Activated CD4-positive, alpha-beta memory T cell treated with anti-CD3 and anti-CD28 coated beads for 36 hours (primary cell): ENCODE data around the gene OGDHL. TPM values are rescaled to one million over a fixed set of nuclear protein-coding genes. Genes with fewer than 3 reads are reported as not detected.

Source experiments
- CTCF ChIA-PET: fragments of 350-600 bp; sonication (Branson Sonifier 250); formaldehyde crosslinking; loops from one replicate; lab custom pipeline; 2021; ENCODE audit warnings: antibody characterized with exemption, inconsistent platforms; lab: Charles Lee
- POLR2A ChIA-PET: fragments of 350-600 bp; sonication (Branson Sonifier 250); formaldehyde crosslinking; loops from one replicate; lab custom pipeline; 2021; ENCODE audit warnings: antibody characterized with exemption; lab: Charles Lee
- DNase-seq: peaks from one replicate; pipeline ENCODE4 v3.0.0-alpha.2; 2020
- H3K27ac Mint-ChIP-seq: one replicate; pipeline ENCODE4 v1.8.0; 2021; ENCODE audit warnings: mixed read lengths
- H3K27me3 Mint-ChIP-seq: one replicate; pipeline ENCODE4 v1.8.0; 2021; ENCODE audit warnings: mixed read lengths
- H3K36me3 Mint-ChIP-seq: one replicate; pipeline ENCODE4 v1.8.0; 2021; ENCODE audit warnings: mixed read lengths
- H3K4me1 Mint-ChIP-seq: one replicate; pipeline ENCODE4 v1.8.0; 2021; ENCODE audit warnings: low read depth, mixed read lengths
- H3K4me3 Mint-ChIP-seq: one replicate; pipeline ENCODE4 v1.8.0; 2021; ENCODE audit warnings: mild to moderate bottlenecking, mixed read lengths
- H3K9me3 Mint-ChIP-seq: one replicate; pipeline ENCODE4 v1.8.0; 2021; ENCODE audit warnings: mixed read lengths
- intact Hi-C: fragments of 100-400 bp; cut with micrococcal nuclease; formaldehyde crosslinking; loops from one replicate; pipeline ENCODE4 v1.15.1; 2023
- total RNA-seq, 2 experiments: library from RNA; stranded (reverse); gene quantifications; one replicate each; pipeline ENCODE4 v1.2.3, GENCODE V29; 2021

OGDHL gene
- total RNA-seq, 2 experiments from 2014 or later = 0.36 to 0.40 TPM

GRCh38 chr10:49691588-49691987 lies 70.5 kb downstream of the OGDHL start:
- POLR2A ChIA-PET = no interaction called here
- H3K27ac Mint-ChIP-seq = no peak overlapping the region
- H3K9me3 Mint-ChIP-seq = peaks cover 2% of the 10 kb centered on the region
- intact Hi-C loops = no loop called here
- no peaks in the 10 kb centered on the region for H3K4me1 Mint-ChIP-seq
- DNase-seq = no peak
- H3K4me3 Mint-ChIP-seq = no peak overlapping the region
- peaks cover 1% of the 10 kb centered on the region for H3K36me3 Mint-ChIP-seq
- CTCF ChIA-PET = no interaction called here
- H3K27me3 Mint-ChIP-seq = peaks cover 53% of the 10 kb centered on the region

GRCh38 chr10:49690698-49691356 lies 71.3 kb downstream of the OGDHL start:
- POLR2A ChIA-PET = no interaction called here
- CTCF ChIA-PET = interaction anchor here (0.5 kb wide), 1 partner anchor 101 kb away, joined by 3 read pairs; no protein-coding TSS in a partner anchor

GRCh38 chr10:49689882-49690510 lies 72.1 kb downstream of the OGDHL start:
- no peak overlapping the region for H3K27ac Mint-ChIP-seq
- H3K36me3 Mint-ChIP-seq = peaks cover 1% of the 10 kb centered on the region
- DNase-seq = no peak
- intact Hi-C loops = no loop called here
- POLR2A ChIA-PET = no interaction called here
- CTCF ChIA-PET = no interaction called here
- peaks cover 53% of the 10 kb centered on the region for H3K27me3 Mint-ChIP-seq
- H3K9me3 Mint-ChIP-seq = peaks cover 4% of the 10 kb centered on the region
- H3K4me1 Mint-ChIP-seq = no peaks in the 10 kb centered on the region
- no peak overlapping the region for H3K4me3 Mint-ChIP-seq

More at GRCh38 chr10:49690698-49691356, 71.3 kb downstream of the OGDHL start:
- Mint-ChIP-seq H3K9me3 (peaks cover 4% of the 10 kb centered on the region), H3K27ac (no peak overlapping the region), H3K4me3 (no peak overlapping the region), H3K36me3 (peaks cover 1% of the 10 kb centered on the region), H3K4me1 (no peaks in the 10 kb centered on the region), H3K27me3 (peaks cover 53% of the 10 kb centered on the region)
- intact Hi-C loops = no loop called here
- no peak for DNase-seq

GRCh38 chr10:49688920-49689319 lies 73.2 kb downstream of the OGDHL start:
- H3K4me1 Mint-ChIP-seq = no peaks in the 10 kb centered on the region
- intact Hi-C loops = no loop called here
- CTCF ChIA-PET = no interaction called here
- no peak overlapping the region for H3K27ac Mint-ChIP-seq
- POLR2A ChIA-PET = no interaction called here
- H3K4me3 Mint-ChIP-seq = no peak overlapping the region
- H3K9me3 Mint-ChIP-seq = peaks cover 4% of the 10 kb centered on the region
- H3K27me3 Mint-ChIP-seq = peaks cover 47% of the 10 kb centered on the region
- no peak for DNase-seq
- peaks cover 1% of the 10 kb centered on the region for H3K36me3 Mint-ChIP-seq

- H3K36me3 Mint-ChIP-seq = peaks cover 1% of the 10 kb centered on the region
- peaks cover 47% of the 10 kb centered on the region for H3K27me3 Mint-ChIP-seq
- H3K27ac Mint-ChIP-seq = no peak overlapping the region
- H3K4me3 Mint-ChIP-seq = no peak overlapping the region
- no peaks in the 10 kb centered on the region for H3K4me1 Mint-ChIP-seq
- CTCF ChIA-PET = no interaction called here
- POLR2A ChIA-PET = no interaction called here
- H3K9me3 Mint-ChIP-seq = peaks cover 4% of the 10 kb centered on the region
- intact Hi-C loops = no loop called here
- DNase-seq = no peak
Observed at GRCh38 chr10:49688261-49688846, 73.8 kb downstream of the OGDHL start.

GRCh38 chr10:49686651-49687050 lies 75.5 kb downstream of the OGDHL start:
- Mint-ChIP-seq H3K9me3 (peaks cover 7% of the 10 kb centered on the region), H3K27me3 (peaks cover 35% of the 10 kb centered on the region), H3K36me3 (peaks cover 1% of the 10 kb centered on the region), H3K27ac (no peak overlapping the region), H3K4me3 (no peak overlapping the region), H3K4me1 (no peaks in the 10 kb centered on the region)
- no peak for DNase-seq
- POLR2A ChIA-PET = no interaction called here
- CTCF ChIA-PET = no interaction called here
- intact Hi-C loops = no loop called here

Other genes starting within 250 kb of the OGDHL start
- 10 to 100 TPM; 17.5 to 18.8 TPM for gene ERCC6, start 223.2 kb downstream of the OGDHL start, total RNA-seq
- not detected for gene SLC18A3, start 152.0 kb downstream of the OGDHL start, total RNA-seq
- not detected for gene CHAT, start 148.3 kb downstream of the OGDHL start, total RNA-seq
- gene C10orf53, start 82.7 kb downstream of the OGDHL start, total RNA-seq = not detected
- gene PARG, start 179.7 kb upstream of the OGDHL start, total RNA-seq = 10 to 100 TPM; 25.5 to 27.0 TPM
- gene TIMM23B, start 179.7 kb upstream of the OGDHL start, total RNA-seq = 10 to 100 TPM; 13.4 to 14.0 TPM
- 10 to 100 TPM; 11.6 to 11.8 TPM for gene AGAP6, start 226.1 kb upstream of the OGDHL start, total RNA-seq